Measurements from ENCODE around the gene POLE.

DNA sequence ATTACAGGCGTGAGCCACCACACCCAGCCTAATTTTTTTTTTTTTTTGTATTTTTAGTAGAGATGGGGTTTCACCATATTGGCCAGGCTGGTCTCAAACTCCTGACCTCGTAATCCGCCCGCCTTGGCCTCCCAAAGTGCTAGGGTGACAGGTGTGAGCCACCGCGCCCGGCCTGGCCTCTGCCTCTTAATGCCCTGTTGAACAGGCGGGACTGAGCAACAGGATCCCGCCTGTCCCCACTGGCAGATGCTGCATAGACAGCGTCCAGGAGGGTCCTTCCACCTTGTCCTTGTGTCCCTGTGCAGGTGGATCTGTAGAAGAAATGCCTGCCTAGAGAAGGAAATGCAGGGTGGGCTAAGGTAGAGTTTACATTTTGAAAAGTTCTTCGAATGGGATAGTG lies 29.2 kb upstream of the POLE start:
- TF ChIP-seq, protein P1, sequence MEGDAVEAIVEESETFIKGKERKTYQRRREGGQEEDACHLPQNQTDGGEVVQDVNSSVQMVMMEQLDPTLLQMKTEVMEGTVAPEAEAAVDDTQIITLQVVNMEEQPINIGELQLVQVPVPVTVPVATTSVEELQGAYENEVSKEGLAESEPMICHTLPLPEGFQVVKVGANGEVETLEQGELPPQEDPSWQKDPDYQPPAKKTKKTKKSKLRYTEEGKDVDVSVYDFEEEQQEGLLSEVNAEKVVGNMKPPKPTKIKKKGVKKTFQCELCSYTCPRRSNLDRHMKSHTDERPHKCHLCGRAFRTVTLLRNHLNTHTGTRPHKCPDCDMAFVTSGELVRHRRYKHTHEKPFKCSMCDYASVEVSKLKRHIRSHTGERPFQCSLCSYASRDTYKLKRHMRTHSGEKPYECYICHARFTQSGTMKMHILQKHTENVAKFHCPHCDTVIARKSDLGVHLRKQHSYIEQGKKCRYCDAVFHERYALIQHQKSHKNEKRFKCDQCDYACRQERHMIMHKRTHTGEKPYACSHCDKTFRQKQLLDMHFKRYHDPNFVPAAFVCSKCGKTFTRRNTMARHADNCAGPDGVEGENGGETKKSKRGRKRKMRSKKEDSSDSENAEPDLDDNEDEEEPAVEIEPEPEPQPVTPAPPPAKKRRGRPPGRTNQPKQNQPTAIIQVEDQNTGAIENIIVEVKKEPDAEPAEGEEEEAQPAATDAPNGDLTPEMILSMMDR (IDR thresholded peaks at IDR 0.05): no peak
- TF ChIP-seq POLR2A (IDR thresholded peaks at IDR 0.05): no peak

Measured in lower leg skin (tissue), 3 donors.